HCT116 (cell line): ENCODE measurements around the gene DDX39A. TPM values are rescaled to one million over a fixed set of nuclear protein-coding genes. Genes with fewer than 3 reads are reported as not detected.
"Not testable (repeated sequence)": the region's sequence is repeated elsewhere in the genome, so short reads cannot be mapped to it uniquely, and the experiment has no call there.

Source experiments
- ATAC-seq: fragments of 200-7000 bp; cut with Tn5 transposase; 2 replicates; pipeline ENCODE4 v1.9.1; 2020; ENCODE audit warnings: mild to moderate bottlenecking, moderate library complexity
- BruUV-seq: library from RNA; stranded (reverse); fragments of 400-500 nt; replicated peaks from 2 replicates; lab custom pipeline; 2021; lab: Mats Ljungman, UMichigan
- CTCF ChIA-PET: fragments of 300-600 bp; sonication (Branson Sonifier 250); formaldehyde crosslinking; loops from one replicate; lab custom pipeline; 2021; ENCODE audit warnings: antibody characterized with exemption; lab: Charles Lee
- POLR2A ChIA-PET: fragments of 300-600, 350-600 bp; sonication (Branson Sonifier 250); formaldehyde crosslinking; loops from one replicate; lab custom pipeline; 2021; ENCODE audit warnings: antibody characterized with exemption; lab: Charles Lee
- RAD21 ChIA-PET, 2 experiments: fragments of 300-600 bp; sonication (Branson Sonifier 250); formaldehyde crosslinking; loops; one replicate each; lab custom pipeline; 2023; ENCODE audit warnings: low total read pairs in 2 of 2; ENCODE audit not compliant: uncharacterized antibody in 2 of 2, unreplicated experiment in 2 of 2, low non-redundant PET in 1 of 2; lab: Charles Lee
- DNase-seq: peaks from one replicate; pipeline ENCODE4 v3.0.0-alpha.2; 2010; ENCODE audit warnings: low read depth, low spot score
- H2AFZ ChIP-seq: fragments of 200-600 bp; shearing (Covaris generic), sonication (generic); 2 replicates; pipeline ENCODE4 v1.6.1; 2017; ENCODE audit warnings: low read depth, mixed run types, mixed read lengths, antibody characterized with exemption, low read length; ENCODE audit not compliant: poor library complexity, severe bottlenecking
- H3K27ac ChIP-seq: 2 replicates; pipeline ENCODE4 v1.5.1; 2012; ENCODE audit warnings: low read depth, low read length
- H3K27me3 ChIP-seq: fragments of 200-600 bp; sonication (generic); 2 replicates; pipeline ENCODE4 v1.6.1; 2016; ENCODE audit warnings: mixed run types, low read length, mixed read lengths; ENCODE audit not compliant: insufficient read depth
- H3K36me3 ChIP-seq, 2 experiments: fragments of 200-500 bp in 1 of 2; fragments of 200-600 bp in 1 of 2; sonication (Bioruptor generic) in 1 of 2; sonication (generic) in 1 of 2; 2 replicates each; pipeline versions ENCODE4 v1.5.1 to v1.6.1; 2014 to 2016; ENCODE audit warnings: low read length in 2 of 2, inconsistent platforms in 1 of 2, mixed read lengths in 1 of 2, mixed run types in 1 of 2; ENCODE audit not compliant: insufficient read depth in 2 of 2, control insufficient read depth in 1 of 2
- H3K4me1 ChIP-seq, 2 experiments: fragments of 200-600 bp in 1 of 2; sonication (generic) in 1 of 2; 2 replicates each; pipeline versions ENCODE4 v1.5.1 to v1.6.1; 2012 to 2017; ENCODE audit warnings: low read length in 2 of 2, inconsistent platforms in 1 of 2, mild to moderate bottlenecking in 1 of 2, mixed read lengths in 1 of 2, mixed run types in 1 of 2, moderate library complexity in 1 of 2; ENCODE audit not compliant: insufficient read depth in 2 of 2, control insufficient read depth in 1 of 2
- H3K4me2 ChIP-seq: fragments of 200-600 bp; sonication (generic); 2 replicates; pipeline ENCODE4 v1.6.1; 2017; ENCODE audit warnings: mixed run types, low read length, mixed read lengths
- H3K4me3 ChIP-seq, 2 experiments: fragments of 200-600 bp in 1 of 2; sonication (generic) in 1 of 2; replicated peaks in 1 of 2; 2 replicates each; pipeline ENCODE4 v1.5.1; 2011 to 2016; ENCODE audit warnings: low read length in 2 of 2, control low read depth in 1 of 2, low read depth in 1 of 2, mild to moderate bottlenecking in 1 of 2, mixed read lengths in 1 of 2, mixed run types in 1 of 2
- H3K79me2 ChIP-seq: fragments of 200-600 bp; sonication (generic); 2 replicates; pipeline ENCODE4 v1.6.1; 2017; ENCODE audit warnings: mild to moderate bottlenecking, mixed run types, low read length, moderate library complexity, mixed read lengths; ENCODE audit not compliant: insufficient read depth
- H3K9ac ChIP-seq: fragments of 200-600 bp; sonication (generic); 2 replicates; pipeline ENCODE4 v1.6.1; 2016; ENCODE audit warnings: low read length, mixed read lengths
- H3K9me2 ChIP-seq: fragments of 200-600 bp; sonication (generic), shearing (Covaris generic); 2 replicates; pipeline ENCODE4 v1.6.1; 2017; ENCODE audit warnings: mixed run types, mild to moderate bottlenecking, moderate library complexity; ENCODE audit not compliant: insufficient read depth
- H3K9me3 ChIP-seq, 2 experiments: fragments of 200-500 bp in 1 of 2; fragments of 200-600 bp in 1 of 2; sonication (Bioruptor generic) in 1 of 2; sonication (generic) in 1 of 2; 2 replicates each; pipeline ENCODE4 v1.6.1; 2014 to 2017; ENCODE audit warnings: low read length in 2 of 2, mixed read lengths in 2 of 2, inconsistent platforms in 1 of 2, low read depth in 1 of 2, mild to moderate bottlenecking in 1 of 2, mixed run types in 1 of 2, moderate library complexity in 1 of 2; ENCODE audit not compliant: control insufficient read depth in 1 of 2, insufficient read depth in 1 of 2
- H4K20me1 ChIP-seq: fragments of 200-600 bp; sonication (generic), shearing (Covaris generic); 2 replicates; pipeline ENCODE4 v1.6.1; 2017; ENCODE audit warnings: mixed run types, mild to moderate bottlenecking, moderate library complexity; ENCODE audit not compliant: insufficient read depth
- ATF3 ChIP-seq: IDR thresholded peaks from 2 replicates; pipeline ENCODE4 v1.6.1; 2012
- CBX3 ChIP-seq: IDR thresholded peaks from 2 replicates; pipeline ENCODE4 v1.6.1; 2012; ENCODE audit warnings: low read depth
- CTCF ChIP-seq, 3 experiments: fragments of 200-600 bp in 1 of 3; sonication (generic) in 1 of 3; IDR thresholded peaks in 2 of 3; conservative IDR thresholded peaks in 1 of 3; 2 replicates each; pipeline ENCODE4 v1.5.1; 2012 to 2017; ENCODE audit warnings: low read depth in 2 of 3, low read length in 2 of 3, antibody characterized with exemption in 1 of 3, borderline replicate concordance in 1 of 3, control low read depth in 1 of 3, mild to moderate bottlenecking in 1 of 3, mixed read lengths in 1 of 3, mixed run types in 1 of 3, moderate library complexity in 1 of 3; ENCODE audit not compliant: insufficient read depth in 1 of 3
- EZH2 ChIP-seq: fragments of 200-600 bp; sonication (generic); IDR thresholded peaks from 2 replicates; pipeline ENCODE4 v1.6.1; 2017; ENCODE audit warnings: antibody characterized with exemption, mixed run types
- FOSL1 ChIP-seq: IDR thresholded peaks from 2 replicates; pipeline ENCODE4 v1.6.1; 2012; ENCODE audit warnings: low read depth
- MAX ChIP-seq: IDR thresholded peaks from 2 replicates; pipeline ENCODE4 v1.6.1; 2012
- POLR2AphosphoS5 ChIP-seq: IDR thresholded peaks from 2 replicates; pipeline ENCODE4 v1.6.1; 2011; ENCODE audit warnings: mild to moderate bottlenecking, low read depth, low read length, moderate library complexity
- SIN3A ChIP-seq: IDR thresholded peaks from 2 replicates; pipeline ENCODE4 v1.6.1; 2012; ENCODE audit warnings: low read depth
- SP1 ChIP-seq: IDR thresholded peaks from 2 replicates; pipeline ENCODE4 v1.6.1; 2012; ENCODE audit warnings: low read depth
- TCF7L2 ChIP-seq: IDR thresholded peaks from 2 replicates; pipeline ENCODE4 v1.7.0; 2011; ENCODE audit warnings: borderline replicate concordance, inconsistent platforms; ENCODE audit not compliant: insufficient read depth, insufficient read length; ENCODE audit errors: extremely low read depth
- YY1 ChIP-seq: IDR thresholded peaks from 2 replicates; pipeline ENCODE4 v1.6.1; 2011; ENCODE audit warnings: low read length, low read depth, moderate library complexity, mild to moderate bottlenecking; ENCODE audit not compliant: insufficient replicate concordance; ENCODE audit errors: extremely low read depth
- ZBTB33 ChIP-seq: IDR thresholded peaks from 2 replicates; pipeline ENCODE4 v1.6.1; 2011; ENCODE audit warnings: mild to moderate bottlenecking, low read length, moderate library complexity; ENCODE audit not compliant: insufficient replicate concordance; ENCODE audit errors: extremely low read depth
- ZFX ChIP-seq: fragments of 450-650 bp; IDR thresholded peaks from 2 replicates; pipeline ENCODE4 v1.6.1; 2017
- ZNF274 ChIP-seq: fragments of 200-500 bp; sonication (Bioruptor generic); IDR thresholded peaks from 2 replicates; pipeline ENCODE4 v1.6.1; 2014; ENCODE audit warnings: mild to moderate bottlenecking, low read depth, low read length, inconsistent platforms
- intact Hi-C: fragments of 100-400 bp; cut with micrococcal nuclease; formaldehyde crosslinking; loops from 2 replicates; pipeline ENCODE4 v1.10.0; 2022
- total RNA-seq: library from RNA; stranded (reverse); gene quantifications from one replicate; pipeline ENCODE4 v1.2.1, GENCODE V29; 2021; ENCODE audit not compliant: unreplicated experiment

DDX39A gene
- total RNA-seq, 1 experiment from 2014 or later = 152 TPM

- H3K4me3 ChIP-seq, H3K9me3 ChIP-seq, CTCF ChIA-PET, BruUV-seq, POLR2A ChIA-PET, H3K4me1 ChIP-seq, H3K9ac ChIP-seq, H3K4me2 ChIP-seq, DNase-seq, RAD21 ChIA-PET, ATAC-seq, H3K27ac ChIP-seq, H3K79me2 ChIP-seq, H3K27me3 ChIP-seq, H2AFZ ChIP-seq, intact Hi-C loops, H4K20me1 ChIP-seq, H3K9me2 ChIP-seq: not testable (repeated sequence)
- peaks cover 16 to 19% of the 10 kb centered on the region in 2 experiments for H3K36me3 ChIP-seq
Measured at GRCh38 chr19:14396730-14397129, 22.4 kb downstream of the DDX39A start.

GRCh38 chr19:14395710-14396336 is 23.3 kb downstream of the DDX39A start:
- CTCF ChIA-PET = no interaction called here
- no peaks in the 10 kb centered on the region for H4K20me1 ChIP-seq
- H3K4me3 ChIP-seq = no peak overlapping the region
- H3K4me1 ChIP-seq = peaks cover 0 to under 1% of the 10 kb centered on the region in 2 experiments; a peak in 1 of 4 replicates
- no peak overlapping the region for H3K27ac ChIP-seq
- TF ChIP-seq FOSL1 (no peak), SP1 (no peak), YY1 (no peak), ATF3 (no peak), ZBTB33 (no peak), ZFX (no peak), ZNF274 (no peak), POLR2AphosphoS5 (no peak; the same call in 1 of the 2 replicates), EZH2 (no peak), CTCF (IDR thresholded peaks at IDR 0.05 in 2 of 3, conservative IDR thresholded peaks at IDR 0.05 in 1 of 3; ENCODE audit: borderline replicate concordance in 1 of 3, insufficient read depth in 1 of 3, low read depth in 2 of 3, low read length in 2 of 3) (no peak), CBX3 (no peak), SIN3A (no peak), TCF7L2 (no peak), MAX (no peak)
- H3K9ac ChIP-seq = no peak overlapping the region
- H3K36me3 ChIP-seq = peaks cover 18 to 21% of the 10 kb centered on the region in 2 experiments
- H3K27me3 ChIP-seq = no peaks in the 10 kb centered on the region
- H3K9me3 ChIP-seq = no peaks in the 10 kb centered on the region
- no peaks in the 10 kb centered on the region for H3K79me2 ChIP-seq
- intact Hi-C loops = no loop called here
- no peaks in the 10 kb centered on the region for H3K9me2 ChIP-seq
- POLR2A ChIA-PET = no interaction called here
- RAD21 ChIA-PET = no interaction called here
- DNase-seq (no peak), ATAC-seq (no peak)
- H3K4me2 ChIP-seq = no peak overlapping the region
- H2AFZ ChIP-seq = no peak overlapping the region
- no TSS peak for BruUV-seq
